HCT116 (cell line): ENCODE data around the gene CC2D1A.

Experiments
- CEBPB ChIP-seq: IDR thresholded peaks from 2 replicates; pipeline ENCODE4 v1.6.1; 2012; ENCODE audit warnings: low read depth
- EGR1 ChIP-seq: IDR thresholded peaks from 2 replicates; pipeline ENCODE4 v1.6.1; 2012; ENCODE audit warnings: low read depth
- EZH2 ChIP-seq: fragments of 200-600 bp; sonication (generic); IDR thresholded peaks from 2 replicates; pipeline ENCODE4 v1.6.1; 2017; ENCODE audit warnings: antibody characterized with exemption, mixed run types
- POLR2A ChIP-seq: IDR thresholded peaks from 2 replicates; pipeline ENCODE4 v1.7.0; 2011; ENCODE audit warnings: borderline replicate concordance; ENCODE audit not compliant: insufficient read depth, insufficient read length; ENCODE audit errors: extremely low read depth
- POLR2AphosphoS5 ChIP-seq: IDR thresholded peaks from 2 replicates; pipeline ENCODE4 v1.6.1; 2011; ENCODE audit warnings: mild to moderate bottlenecking, low read depth, low read length, moderate library complexity
- RAD21 ChIP-seq: IDR thresholded peaks from 2 replicates; pipeline ENCODE4 v1.6.1; 2012; ENCODE audit warnings: low read depth, mild to moderate bottlenecking
- SP1 ChIP-seq: IDR thresholded peaks from 2 replicates; pipeline ENCODE4 v1.6.1; 2012; ENCODE audit warnings: low read depth
- ZFX ChIP-seq: fragments of 450-650 bp; IDR thresholded peaks from 2 replicates; pipeline ENCODE4 v1.6.1; 2017
- TF ChIP-seq, protein P1 (sequence below), 3 experiments: fragments of 200-600 bp in 1 of 3; sonication (generic) in 1 of 3; IDR thresholded peaks in 2 of 3; conservative IDR thresholded peaks in 1 of 3; 2 replicates each; pipeline ENCODE4 v1.5.1; 2012 to 2017; ENCODE audit warnings: low read depth in 2 of 3, low read length in 2 of 3, antibody characterized with exemption in 1 of 3, borderline replicate concordance in 1 of 3, control low read depth in 1 of 3, mild to moderate bottlenecking in 1 of 3, mixed read lengths in 1 of 3, mixed run types in 1 of 3, moderate library complexity in 1 of 3; ENCODE audit not compliant: insufficient read depth in 1 of 3
- TF ChIP-seq, protein P2 (sequence below): IDR thresholded peaks from 2 replicates; pipeline ENCODE4 v1.6.1; 2012
- TF ChIP-seq, protein P3 (sequence below): IDR thresholded peaks from 2 replicates; pipeline ENCODE4 v1.6.1; 2012; ENCODE audit warnings: low read depth
- TF ChIP-seq, protein P4 (sequence below): IDR thresholded peaks from 2 replicates; pipeline ENCODE4 v1.6.1; 2012

DNA sequence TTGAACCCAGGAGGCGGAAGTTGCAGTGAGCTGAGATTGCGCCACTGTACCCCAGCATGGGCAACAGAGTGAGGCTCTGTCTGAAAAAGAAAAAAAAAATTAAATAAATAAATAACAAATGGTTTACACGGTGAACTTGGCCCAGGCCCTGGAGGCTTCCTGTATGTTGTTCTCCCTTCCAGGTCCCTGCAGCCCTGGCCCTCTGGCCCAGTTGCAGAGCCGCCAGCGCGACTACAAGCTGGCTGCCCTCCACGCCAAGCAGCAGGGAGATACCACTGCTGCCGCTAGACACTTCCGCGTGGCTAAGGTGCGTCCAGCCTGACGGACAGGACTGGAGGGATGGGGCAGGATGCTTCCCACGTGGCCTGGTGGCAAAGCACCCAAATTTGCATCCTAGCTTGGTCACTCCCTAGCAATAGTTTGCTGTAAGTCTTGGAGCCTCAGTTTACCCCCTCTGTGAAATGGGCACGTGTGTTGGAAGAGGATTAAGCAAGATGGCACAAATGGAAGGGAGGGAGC, 11.9 kb downstream of the CC2D1A start:
- TF ChIP-seq EGR1, result no peak
- no peak for TF ChIP-seq RAD21
- TF ChIP-seq ZFX, result no peak
- no peak for TF ChIP-seq SP1
- TF ChIP-seq, protein P1, sequence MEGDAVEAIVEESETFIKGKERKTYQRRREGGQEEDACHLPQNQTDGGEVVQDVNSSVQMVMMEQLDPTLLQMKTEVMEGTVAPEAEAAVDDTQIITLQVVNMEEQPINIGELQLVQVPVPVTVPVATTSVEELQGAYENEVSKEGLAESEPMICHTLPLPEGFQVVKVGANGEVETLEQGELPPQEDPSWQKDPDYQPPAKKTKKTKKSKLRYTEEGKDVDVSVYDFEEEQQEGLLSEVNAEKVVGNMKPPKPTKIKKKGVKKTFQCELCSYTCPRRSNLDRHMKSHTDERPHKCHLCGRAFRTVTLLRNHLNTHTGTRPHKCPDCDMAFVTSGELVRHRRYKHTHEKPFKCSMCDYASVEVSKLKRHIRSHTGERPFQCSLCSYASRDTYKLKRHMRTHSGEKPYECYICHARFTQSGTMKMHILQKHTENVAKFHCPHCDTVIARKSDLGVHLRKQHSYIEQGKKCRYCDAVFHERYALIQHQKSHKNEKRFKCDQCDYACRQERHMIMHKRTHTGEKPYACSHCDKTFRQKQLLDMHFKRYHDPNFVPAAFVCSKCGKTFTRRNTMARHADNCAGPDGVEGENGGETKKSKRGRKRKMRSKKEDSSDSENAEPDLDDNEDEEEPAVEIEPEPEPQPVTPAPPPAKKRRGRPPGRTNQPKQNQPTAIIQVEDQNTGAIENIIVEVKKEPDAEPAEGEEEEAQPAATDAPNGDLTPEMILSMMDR (IDR thresholded peaks at IDR 0.05 in 2 of 3, conservative IDR thresholded peaks at IDR 0.05 in 1 of 3; ENCODE audit: borderline replicate concordance in 1 of 3, insufficient read depth in 1 of 3, low read depth in 2 of 3, low read length in 2 of 3), result no peak
- no peak for TF ChIP-seq EZH2
- no peak for TF ChIP-seq POLR2AphosphoS5
- no peak for TF ChIP-seq POLR2A
- TF ChIP-seq CEBPB, result no peak
- TF ChIP-seq, protein P2, sequence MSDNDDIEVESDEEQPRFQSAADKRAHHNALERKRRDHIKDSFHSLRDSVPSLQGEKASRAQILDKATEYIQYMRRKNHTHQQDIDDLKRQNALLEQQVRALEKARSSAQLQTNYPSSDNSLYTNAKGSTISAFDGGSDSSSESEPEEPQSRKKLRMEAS, result no peak
- TF ChIP-seq, protein P3, sequence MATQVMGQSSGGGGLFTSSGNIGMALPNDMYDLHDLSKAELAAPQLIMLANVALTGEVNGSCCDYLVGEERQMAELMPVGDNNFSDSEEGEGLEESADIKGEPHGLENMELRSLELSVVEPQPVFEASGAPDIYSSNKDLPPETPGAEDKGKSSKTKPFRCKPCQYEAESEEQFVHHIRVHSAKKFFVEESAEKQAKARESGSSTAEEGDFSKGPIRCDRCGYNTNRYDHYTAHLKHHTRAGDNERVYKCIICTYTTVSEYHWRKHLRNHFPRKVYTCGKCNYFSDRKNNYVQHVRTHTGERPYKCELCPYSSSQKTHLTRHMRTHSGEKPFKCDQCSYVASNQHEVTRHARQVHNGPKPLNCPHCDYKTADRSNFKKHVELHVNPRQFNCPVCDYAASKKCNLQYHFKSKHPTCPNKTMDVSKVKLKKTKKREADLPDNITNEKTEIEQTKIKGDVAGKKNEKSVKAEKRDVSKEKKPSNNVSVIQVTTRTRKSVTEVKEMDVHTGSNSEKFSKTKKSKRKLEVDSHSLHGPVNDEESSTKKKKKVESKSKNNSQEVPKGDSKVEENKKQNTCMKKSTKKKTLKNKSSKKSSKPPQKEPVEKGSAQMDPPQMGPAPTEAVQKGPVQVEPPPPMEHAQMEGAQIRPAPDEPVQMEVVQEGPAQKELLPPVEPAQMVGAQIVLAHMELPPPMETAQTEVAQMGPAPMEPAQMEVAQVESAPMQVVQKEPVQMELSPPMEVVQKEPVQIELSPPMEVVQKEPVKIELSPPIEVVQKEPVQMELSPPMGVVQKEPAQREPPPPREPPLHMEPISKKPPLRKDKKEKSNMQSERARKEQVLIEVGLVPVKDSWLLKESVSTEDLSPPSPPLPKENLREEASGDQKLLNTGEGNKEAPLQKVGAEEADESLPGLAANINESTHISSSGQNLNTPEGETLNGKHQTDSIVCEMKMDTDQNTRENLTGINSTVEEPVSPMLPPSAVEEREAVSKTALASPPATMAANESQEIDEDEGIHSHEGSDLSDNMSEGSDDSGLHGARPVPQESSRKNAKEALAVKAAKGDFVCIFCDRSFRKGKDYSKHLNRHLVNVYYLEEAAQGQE, result no peak
- TF ChIP-seq, protein P4, sequence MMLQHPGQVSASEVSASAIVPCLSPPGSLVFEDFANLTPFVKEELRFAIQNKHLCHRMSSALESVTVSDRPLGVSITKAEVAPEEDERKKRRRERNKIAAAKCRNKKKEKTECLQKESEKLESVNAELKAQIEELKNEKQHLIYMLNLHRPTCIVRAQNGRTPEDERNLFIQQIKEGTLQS, result no peak
